NCI-H748 treated with DMSO at 0.1 percent for 48 hours (cell line): Measurements from ENCODE around the gene WDR72.
"Not testable (repeated sequence)": the region's sequence is repeated elsewhere in the genome, so short reads cannot be mapped to it uniquely, and the experiment has no call there.

Experiments
- DNase-seq: peaks from one replicate; lab custom pipeline; 2025; lab: John Stamatoyannopoulos, UW

The WDR72 gene

DNA sequence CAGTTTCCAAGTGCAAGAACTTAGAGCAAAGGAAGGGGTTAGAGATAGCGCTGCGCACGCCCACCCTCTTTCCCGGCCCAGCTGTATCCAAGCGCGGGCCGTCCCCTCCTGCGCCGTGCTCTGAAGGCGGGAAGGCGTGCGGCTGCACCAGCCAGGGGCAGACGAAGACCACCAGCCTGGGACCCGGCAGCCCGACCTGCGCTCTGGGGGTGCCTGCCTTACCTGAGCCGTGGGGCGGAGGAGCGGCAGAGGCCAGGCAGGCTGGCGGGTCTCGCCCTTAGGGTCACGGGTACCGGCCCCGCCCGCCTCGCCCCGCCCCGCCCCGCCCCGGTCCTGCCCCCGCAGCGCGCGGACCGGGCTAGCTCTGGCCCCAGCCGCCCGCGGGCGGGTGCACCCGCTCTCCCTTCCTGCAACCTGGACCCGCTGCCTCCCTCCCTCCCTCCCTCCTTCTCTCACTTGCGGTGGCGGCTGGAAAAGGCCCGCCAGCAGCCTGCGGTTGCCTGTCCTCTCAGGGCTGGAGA lies at the start of gene WDR72:
Gene WDR72, minus strand, starts transcription at position 253 of the 521 bp plus-strand sequence. CDS start 26,514 bp downstream, outside the sequence.
- no peak for DNase-seq

- DNase-seq, result peak; percentile 12
Observed at GRCh38 chr15:53808058-53808706, 48.7 kb upstream of the WDR72 start.

DNA sequence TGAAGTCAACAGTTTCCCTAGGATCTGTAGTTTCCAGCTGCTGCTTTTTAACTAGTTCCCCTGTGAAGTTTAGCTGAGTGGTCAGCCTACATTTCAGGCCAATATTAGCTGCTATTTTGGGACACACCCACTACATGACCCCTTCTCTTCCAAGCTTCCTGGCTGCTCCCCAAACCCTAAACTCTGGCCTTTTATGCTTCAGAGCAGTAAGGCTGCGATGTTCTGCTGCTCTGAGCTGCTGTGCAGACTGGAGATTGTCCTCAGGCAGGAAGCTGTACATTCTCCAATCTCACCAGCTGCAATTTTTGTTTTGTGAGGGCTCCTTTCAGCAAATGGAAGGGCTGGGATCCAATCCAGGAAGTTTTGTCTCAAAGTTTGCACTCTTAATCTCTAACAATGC lies 48.0 kb upstream of the WDR72 start:
- DNase-seq, result no peak

GRCh38 chr15:53802672-53803071 lies 43.2 kb upstream of the WDR72 start:
- DNase-seq, result no peak

DNA sequence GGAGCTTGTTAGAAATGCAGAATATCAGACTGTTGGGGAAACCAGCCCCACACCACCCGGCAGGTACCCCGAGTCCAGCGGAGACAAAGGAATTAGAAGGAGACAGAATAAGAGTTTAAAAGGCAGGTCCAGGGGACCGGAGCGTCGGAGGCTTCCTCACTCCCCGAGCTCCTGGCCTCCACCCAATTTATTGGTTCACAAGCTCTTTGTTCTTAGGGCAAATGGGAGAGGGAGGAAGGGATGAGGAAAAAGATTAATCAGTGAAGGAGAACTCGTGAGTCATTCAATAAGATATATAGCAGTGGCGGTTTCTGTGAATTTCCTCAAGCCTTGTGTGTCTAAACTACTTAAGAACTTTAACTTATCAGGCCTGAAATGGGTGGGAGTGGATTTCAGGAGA lies 32.1 kb upstream of the WDR72 start:
- no peak for DNase-seq

DNA sequence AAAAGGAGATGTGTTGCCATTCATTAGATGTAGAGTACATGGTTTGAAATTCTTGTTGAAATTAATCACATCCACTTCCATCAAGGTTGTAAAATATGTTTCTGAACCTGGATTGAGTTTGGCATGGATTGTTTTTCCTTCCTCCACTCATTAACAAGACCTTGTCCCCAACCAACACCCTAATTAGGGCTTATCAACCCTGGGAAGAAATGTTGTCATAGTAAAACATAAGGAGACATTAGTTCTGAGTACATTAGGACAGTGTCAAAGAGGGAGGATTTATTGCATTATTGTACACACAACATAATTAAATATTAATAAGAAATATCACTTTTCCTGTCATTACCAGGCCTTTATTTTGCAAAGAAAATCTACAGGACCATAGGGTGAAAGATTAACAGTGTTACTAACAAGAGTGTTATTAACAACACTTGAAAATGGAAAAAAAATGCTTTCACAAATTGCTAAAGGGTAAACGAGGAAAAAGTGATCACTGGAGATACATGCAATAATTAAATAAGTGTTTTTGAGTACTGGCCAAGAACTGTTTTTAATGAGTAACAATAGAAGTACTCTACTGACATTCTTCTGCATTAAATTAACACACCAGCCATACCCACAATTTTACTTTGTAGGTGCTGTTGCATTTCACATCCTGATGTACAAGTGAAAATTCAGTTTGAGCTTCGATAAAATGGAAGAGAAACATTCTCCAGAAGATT lies 30.4 kb upstream of the WDR72 start:
- no peak for DNase-seq

GRCh38 chr15:53786401-53786800 lies 26.9 kb upstream of the WDR72 start:
- no peak for DNase-seq

- not testable (repeated sequence) for DNase-seq
Observed at GRCh38 chr15:53785241-53785640, 25.8 kb upstream of the WDR72 start.

DNA sequence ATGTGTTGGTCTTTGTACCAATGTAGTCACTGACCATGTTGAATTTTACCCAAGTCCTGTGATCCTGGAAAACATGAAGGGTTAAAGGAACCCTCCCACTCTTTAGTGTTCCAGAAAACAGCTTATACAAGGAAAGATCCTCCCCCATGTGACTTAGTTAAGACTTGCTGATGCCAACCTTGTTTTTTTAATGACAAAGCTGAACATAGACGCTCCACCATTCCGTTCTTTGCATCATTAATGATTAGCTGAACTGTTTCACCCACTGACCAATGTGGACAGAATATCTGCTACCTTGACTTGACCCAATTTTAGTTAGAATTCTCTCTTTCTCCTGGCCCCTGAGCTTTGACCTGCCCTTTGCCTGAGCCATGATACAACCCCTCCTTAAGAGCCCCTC lies 3.5 kb upstream of the WDR72 start:
- DNase-seq, result no peak

- no peak for DNase-seq
Observed at GRCh38 chr15:53758412-53758811, 1.1 kb downstream of the WDR72 start.

- no peak for DNase-seq
Observed at GRCh38 chr15:53757906-53758305, 1.6 kb downstream of the WDR72 start.

- no peak for DNase-seq
Observed at GRCh38 chr15:53753813-53754212, 5.7 kb downstream of the WDR72 start.

GRCh38 chr15:53752406-53752805 lies 7.1 kb downstream of the WDR72 start:
- DNase-seq, result no peak

DNA sequence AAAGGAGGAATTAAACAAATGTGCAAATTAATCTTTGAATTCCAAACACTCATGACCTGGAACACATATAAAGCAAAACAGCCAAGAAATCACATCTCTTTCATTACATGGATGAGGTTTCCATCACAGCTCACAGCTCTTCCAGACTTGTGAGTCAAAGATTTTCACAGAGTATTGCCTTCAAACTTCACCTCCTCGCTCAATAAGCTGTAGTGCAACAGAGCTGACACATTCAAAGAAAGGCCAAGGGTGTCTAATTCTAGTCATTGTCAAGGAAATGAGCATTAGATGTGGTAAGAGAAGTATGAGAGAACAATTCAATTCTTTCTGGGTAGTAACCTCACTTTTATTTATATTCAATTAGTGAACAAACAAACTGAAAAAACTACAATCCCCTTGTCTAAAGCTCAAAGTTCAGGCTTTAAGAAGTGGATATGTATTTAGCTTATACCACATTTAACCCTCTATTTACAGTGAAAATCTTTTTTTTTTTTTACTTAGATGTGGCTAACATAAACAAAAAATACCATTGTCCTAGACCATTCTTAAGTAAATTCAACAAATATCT lies 11.9 kb downstream of the WDR72 start:
- DNase-seq, result no peak

- peak; percentile 23 for DNase-seq
Observed at GRCh38 chr15:53746101-53746500, 13.4 kb downstream of the WDR72 start.

- DNase-seq, result no peak
Observed at GRCh38 chr15:53739651-53740050, 19.8 kb downstream of the WDR72 start.

GRCh38 chr15:53739187-53739586 lies 20.3 kb downstream of the WDR72 start:
- no peak for DNase-seq

DNA sequence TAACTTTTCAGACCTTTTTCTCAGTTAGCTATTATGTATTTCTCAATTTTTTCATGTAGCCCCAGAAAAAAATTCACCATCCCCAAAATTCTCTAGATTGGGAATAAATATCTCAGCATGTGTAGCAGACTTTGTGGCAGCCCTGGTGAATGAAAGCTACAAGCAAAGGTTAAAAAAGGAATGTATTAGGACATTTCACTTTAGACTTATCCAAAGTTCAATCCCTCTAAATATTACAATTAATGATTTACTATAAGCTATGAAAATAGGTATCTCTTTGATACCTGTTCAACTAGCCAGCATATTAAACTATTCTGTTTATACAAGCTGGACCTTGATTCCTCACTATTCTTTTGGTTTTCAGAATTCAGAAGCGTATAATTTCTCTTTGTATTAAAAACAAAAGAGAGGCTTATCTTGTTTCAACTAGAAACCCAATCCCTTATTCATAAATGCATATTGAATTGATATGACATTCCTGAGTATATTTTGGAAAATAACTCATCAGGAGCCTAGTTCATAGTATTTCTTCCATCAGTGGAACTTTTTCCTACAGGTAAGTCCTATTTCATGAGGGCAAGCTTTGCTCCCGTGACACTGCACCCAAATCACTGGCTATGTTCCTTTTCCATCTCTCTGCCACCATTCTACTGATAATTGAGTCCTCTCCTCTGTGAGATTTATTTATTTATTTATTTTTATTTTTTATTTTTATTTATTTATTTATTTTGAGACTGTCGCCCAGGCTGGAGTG lies 38.0 kb downstream of the WDR72 start:
- no peak for DNase-seq

GRCh38 chr15:53716909-53717876 lies 42.3 kb downstream of the WDR72 start:
- DNase-seq, result peak; percentile 2

GRCh38 chr15:53713218-53713617 lies 46.2 kb downstream of the WDR72 start:
- DNase-seq, result no peak

GRCh38 chr15:53710906-53711305 lies 48.6 kb downstream of the WDR72 start:
- no peak for DNase-seq
